Activated CD4-positive, alpha-beta T cell treated with anti-CD3 and anti-CD28 coated beads, Interleukin-2, amount 50 U/mL, for 4 hours (primary cell): ENCODE measurements around the gene BST1.
A peak's percentile ranks its signal among the peaks of the same experiment; 100 is the strongest.

ENCODE experiments used
- DNase-seq, 2 experiments: peaks; one replicate each; pipeline ENCODE4 v3.0.0-alpha.2; 2020

BST1 gene

GRCh38 chr4:15702941-15703403, at the start of gene BST1:
TSS of gene BST1 (plus strand) at chr4:15703065. CDS start at chr4:15703145, 80 bp downstream.
- DNase-seq, result peak; percentile 31 to 34

GRCh38 chr4:15653420-15653819, 49.4 kb upstream of the BST1 start:
- no peak for DNase-seq

- DNase-seq, result no peak
These were observed 48.8 kb upstream of the BST1 start for GRCh38 chr4:15653864-15654592.

GRCh38 chr4:15654593-15655222, 48.2 kb upstream of the BST1 start:
- DNase-seq, result peak; percentile 5 to 25

- peak; percentile 62 to 71 for DNase-seq
These were observed 47.4 kb upstream of the BST1 start, which contains the start of gene FBXL5 for GRCh38 chr4:15655223-15656037. TSS of gene FBXL5 (minus strand) at chr4:15655357. CDS start at chr4:15655287, 70 bp downstream.

- DNase-seq, result no peak
These were observed 46.8 kb upstream of the BST1 start for GRCh38 chr4:15656038-15656470.

- no peak for DNase-seq
These were observed 45.5 kb upstream of the BST1 start for GRCh38 chr4:15657366-15657765.

- no peak for DNase-seq
These were observed 44.6 kb upstream of the BST1 start for GRCh38 chr4:15658136-15658770.

- DNase-seq, result no peak
These were observed 44.1 kb upstream of the BST1 start for GRCh38 chr4:15658781-15659180.

GRCh38 chr4:15659768-15660570, 42.9 kb upstream of the BST1 start:
- no peak for DNase-seq

GRCh38 chr4:15665753-15666365, 37.0 kb upstream of the BST1 start:
- no peak for DNase-seq

GRCh38 chr4:15667006-15667405, 35.9 kb upstream of the BST1 start:
- no peak for DNase-seq

GRCh38 chr4:15668566-15669435, 34.1 kb upstream of the BST1 start:
- DNase-seq, result no peak

- DNase-seq, result no peak
These were observed 32.3 kb upstream of the BST1 start for GRCh38 chr4:15670576-15670975.

- DNase-seq, result no peak
These were observed 30.8 kb upstream of the BST1 start for GRCh38 chr4:15672101-15672500.

- no peak for DNase-seq
These were observed 29.5 kb upstream of the BST1 start for GRCh38 chr4:15673337-15673736.

- no peak for DNase-seq
These were observed 28.8 kb upstream of the BST1 start for GRCh38 chr4:15674046-15674445.

GRCh38 chr4:15674926-15675325, 27.9 kb upstream of the BST1 start:
- no peak for DNase-seq

- DNase-seq, result no peak
These were observed 27.5 kb upstream of the BST1 start for GRCh38 chr4:15675356-15675755.

GRCh38 chr4:15676039-15676438, 26.8 kb upstream of the BST1 start:
- no peak for DNase-seq

- no peak for DNase-seq
These were observed 26.0 kb upstream of the BST1 start for GRCh38 chr4:15676899-15677298.
